ENCODE data around the gene MAPK10. TPM values are rescaled to one million over a fixed set of nuclear protein-coding genes. Genes with fewer than 3 reads are reported as not detected.
"Not testable (repeated sequence)": the region's sequence is repeated elsewhere in the genome, so short reads cannot be mapped to it uniquely, and the experiment has no call there.

Gene MAPK10
- total RNA-seq, 1 donor from 2014 or later, result 25.2 TPM

DNA sequence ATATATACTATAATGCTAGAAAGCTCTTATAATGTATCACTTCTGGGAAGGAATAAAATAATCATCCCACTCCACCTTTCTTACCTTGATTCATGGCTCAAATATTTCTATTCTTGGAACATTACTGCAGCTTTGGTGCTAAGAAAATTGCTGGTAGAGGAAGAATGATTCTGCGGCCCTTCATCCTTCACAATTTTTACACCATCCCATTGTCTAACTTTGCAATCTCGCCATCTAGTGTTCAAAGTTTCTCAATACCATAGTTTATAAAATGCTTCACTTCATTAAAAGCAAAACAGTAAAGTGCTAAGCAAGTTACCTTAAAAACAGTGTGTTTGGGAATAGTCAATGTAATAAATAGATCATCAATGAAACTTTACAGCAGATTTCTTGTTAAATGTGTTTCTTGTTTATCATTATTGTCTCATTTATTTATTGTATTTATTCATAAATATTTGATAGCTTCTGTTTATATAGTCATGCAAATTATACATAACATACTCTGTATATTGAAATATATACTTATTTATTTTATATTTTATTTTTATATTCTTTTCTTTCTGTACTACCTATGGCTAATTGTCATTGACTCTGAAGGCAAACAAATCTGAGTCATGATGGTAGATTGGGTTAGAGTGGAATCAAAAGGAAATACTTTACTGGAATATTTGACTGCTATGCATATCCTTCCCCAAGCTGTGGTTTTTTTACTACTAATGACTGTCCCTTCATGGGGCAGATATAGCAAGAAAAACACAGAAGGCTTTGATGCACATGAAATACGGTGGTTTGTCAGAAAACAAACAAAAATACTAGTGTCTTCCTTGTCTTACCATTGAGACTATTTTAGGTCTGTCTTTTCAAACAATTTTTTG is 390.7 kb downstream of the MAPK10 start:
- Mint-ChIP-seq H3K9me3 (peaks cover 12% of the 10 kb centered on the region), H3K27me3 (ENCODE audit: low read depth) (no peaks in the 10 kb centered on the region), H3K4me1 (peaks cover 6% of the 10 kb centered on the region), H3K36me3 (peaks cover 8% of the 10 kb centered on the region), H3K4me3 (no peak overlapping the region), H3K27ac (no peak overlapping the region)
- TF ChIP-seq CTCF (IDR thresholded peaks at IDR 0.05; ENCODE audit: unreplicated experiment), result peak; percentile 74
- no peak for DNase-seq (ENCODE audit: low spot score in 2 of 2, unreplicated experiment in 2 of 2)

GRCh38 chr4:85967872-85968271 is 392.0 kb downstream of the MAPK10 start:
- no peak for TF ChIP-seq CTCF (IDR thresholded peaks at IDR 0.05; ENCODE audit: unreplicated experiment)
- no peak overlapping the region for H3K27ac Mint-ChIP-seq
- peaks cover 6% of the 10 kb centered on the region for H3K4me1 Mint-ChIP-seq
- no peak for DNase-seq (ENCODE audit: low spot score in 2 of 2, unreplicated experiment in 2 of 2)
- peaks cover 8% of the 10 kb centered on the region for H3K36me3 Mint-ChIP-seq
- peaks cover 10% of the 10 kb centered on the region for H3K9me3 Mint-ChIP-seq
- no peak overlapping the region for H3K4me3 Mint-ChIP-seq
- no peaks in the 10 kb centered on the region for H3K27me3 Mint-ChIP-seq (ENCODE audit: low read depth)

DNA sequence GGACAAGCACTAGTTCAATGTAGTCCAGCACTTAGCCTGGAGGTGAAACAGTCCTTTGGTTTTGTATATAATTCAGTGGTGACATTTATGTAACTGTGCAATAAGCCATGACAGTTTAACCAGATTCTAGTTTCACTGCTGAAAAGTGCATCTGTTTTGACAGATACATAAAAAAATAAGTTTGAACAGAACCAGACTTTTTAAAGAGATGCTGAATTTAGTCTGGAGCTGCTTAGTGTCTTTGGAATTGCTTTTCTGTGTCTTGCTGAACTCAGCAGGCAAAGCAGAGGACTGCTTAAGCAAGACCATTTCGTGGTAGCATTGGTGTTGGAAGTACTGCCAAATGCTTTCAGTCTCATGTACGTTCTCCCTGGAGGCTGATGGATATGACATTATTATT is 393.5 kb downstream of the MAPK10 start:
- Mint-ChIP-seq H3K4me3 (no peak overlapping the region), H3K27me3 (ENCODE audit: low read depth) (no peaks in the 10 kb centered on the region), H3K27ac (no peak overlapping the region), H3K36me3 (peaks cover 5% of the 10 kb centered on the region), H3K9me3 (peaks cover 8% of the 10 kb centered on the region), H3K4me1 (peaks cover 6% of the 10 kb centered on the region)
- no peak for DNase-seq (ENCODE audit: low spot score in 2 of 2, unreplicated experiment in 2 of 2)
- no peak for TF ChIP-seq CTCF (IDR thresholded peaks at IDR 0.05; ENCODE audit: unreplicated experiment)

- H3K9me3 Mint-ChIP-seq, result peaks cover 8% of the 10 kb centered on the region
- no peak for DNase-seq (ENCODE audit: low spot score in 2 of 2, unreplicated experiment in 2 of 2)
- peaks cover 6% of the 10 kb centered on the region for H3K4me1 Mint-ChIP-seq
- TF ChIP-seq CTCF (IDR thresholded peaks at IDR 0.05; ENCODE audit: unreplicated experiment), result no peak
- H3K4me3 Mint-ChIP-seq, result no peak overlapping the region
- H3K27ac Mint-ChIP-seq, result no peak overlapping the region
- no peaks in the 10 kb centered on the region for H3K27me3 Mint-ChIP-seq (ENCODE audit: low read depth)
- peaks cover 5% of the 10 kb centered on the region for H3K36me3 Mint-ChIP-seq
Measured at GRCh38 chr4:85965529-85965928, 394.3 kb downstream of the MAPK10 start.

- H3K4me1 Mint-ChIP-seq; DNase-seq (ENCODE audit: low spot score in 2 of 2, unreplicated experiment in 2 of 2); H3K9me3 Mint-ChIP-seq; H3K4me3 Mint-ChIP-seq; H3K27me3 Mint-ChIP-seq (ENCODE audit: low read depth); H3K36me3 Mint-ChIP-seq; H3K27ac Mint-ChIP-seq: not testable (repeated sequence)
Measured at GRCh38 chr4:85965017-85965416, 394.8 kb downstream of the MAPK10 start.

DNA sequence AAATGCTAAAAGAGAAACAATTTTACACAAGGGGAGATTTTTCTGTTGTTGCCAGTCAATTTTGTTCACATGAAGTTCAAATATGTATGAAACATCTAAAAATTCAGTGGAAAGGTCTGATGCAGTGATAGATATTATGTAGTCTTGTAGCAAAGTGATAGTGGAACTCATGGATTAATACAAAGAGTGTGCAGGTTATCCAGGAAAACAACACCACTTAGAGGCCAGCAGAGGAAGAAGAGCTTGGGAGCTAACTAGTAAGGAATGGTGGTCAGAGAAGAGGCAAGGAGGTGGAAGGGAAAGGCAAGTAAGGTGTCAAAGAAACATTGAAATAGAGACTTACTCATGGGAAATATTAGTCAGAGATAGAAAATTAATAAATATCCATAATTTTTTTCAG is 395.6 kb downstream of the MAPK10 start:
- H3K27me3 Mint-ChIP-seq (ENCODE audit: low read depth), result no peaks in the 10 kb centered on the region
- DNase-seq (ENCODE audit: low spot score in 2 of 2, unreplicated experiment in 2 of 2), result no peak
- H3K4me3 Mint-ChIP-seq, result no peak overlapping the region
- TF ChIP-seq CTCF (IDR thresholded peaks at IDR 0.05; ENCODE audit: unreplicated experiment), result no peak
- peaks cover 8% of the 10 kb centered on the region for H3K9me3 Mint-ChIP-seq
- peaks cover 6% of the 10 kb centered on the region for H3K4me1 Mint-ChIP-seq
- H3K36me3 Mint-ChIP-seq, result peaks cover 5% of the 10 kb centered on the region
- H3K27ac Mint-ChIP-seq, result no peak overlapping the region
